GM11168 (cell line): Measurements from ENCODE around the gene RPS2.

ENCODE experiments used
- in situ Hi-C: fragments of 300-500 bp; cut with MboI; formaldehyde crosslinking; loops from one replicate; pipeline ENCODE4 v1.12.0; 2022; ENCODE audit warnings: low sequenced_read_pairs; ENCODE audit not compliant: unreplicated experiment

RPS2 gene

DNA sequence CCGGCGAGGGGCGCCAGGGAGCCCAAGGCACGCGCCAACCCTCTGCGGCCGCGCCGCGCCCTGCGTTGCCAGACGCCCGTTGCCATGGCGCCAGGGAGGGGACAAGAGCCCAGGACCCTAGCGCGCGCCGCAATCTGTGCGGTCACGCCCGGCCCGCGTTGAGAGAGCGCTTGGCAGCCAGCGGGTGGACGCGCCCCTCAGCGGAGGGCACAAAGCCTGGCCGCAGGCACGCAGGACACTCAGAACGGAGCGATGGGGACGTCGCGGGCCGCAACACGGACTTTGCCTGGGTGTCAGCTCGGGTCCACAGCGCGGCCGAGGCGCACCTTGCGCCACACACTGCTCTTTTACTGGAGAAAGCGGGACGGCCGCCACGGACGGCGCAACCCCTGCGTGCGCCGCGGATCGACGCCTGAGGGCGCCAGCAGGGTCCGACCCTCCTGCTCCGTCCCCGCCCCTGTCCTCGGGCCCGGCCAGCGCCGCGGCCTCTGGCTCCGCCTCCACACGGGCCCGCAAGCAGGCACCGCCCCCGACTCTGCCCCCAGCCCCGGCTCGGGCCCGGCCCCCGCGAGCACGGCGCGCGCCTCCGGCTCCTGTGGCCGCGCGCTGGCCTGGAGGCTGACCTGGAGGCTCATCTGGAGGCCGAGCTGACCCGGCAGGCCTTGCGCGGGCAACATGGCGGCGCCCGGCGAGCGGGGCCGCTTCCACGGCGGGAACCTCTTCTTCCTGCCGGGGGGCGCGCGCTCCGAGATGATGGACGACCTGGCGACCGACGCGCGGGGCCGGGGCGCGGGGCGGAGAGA, 19.1 kb upstream of the RPS2 start, which contains the start of gene GFER:
Gene GFER, plus strand, starts transcription at position 650 of the 803 bp plus-strand sequence. Its CDS starts 26 bp downstream, at position 676.
- in situ Hi-C loops, result no loop called here

DNA sequence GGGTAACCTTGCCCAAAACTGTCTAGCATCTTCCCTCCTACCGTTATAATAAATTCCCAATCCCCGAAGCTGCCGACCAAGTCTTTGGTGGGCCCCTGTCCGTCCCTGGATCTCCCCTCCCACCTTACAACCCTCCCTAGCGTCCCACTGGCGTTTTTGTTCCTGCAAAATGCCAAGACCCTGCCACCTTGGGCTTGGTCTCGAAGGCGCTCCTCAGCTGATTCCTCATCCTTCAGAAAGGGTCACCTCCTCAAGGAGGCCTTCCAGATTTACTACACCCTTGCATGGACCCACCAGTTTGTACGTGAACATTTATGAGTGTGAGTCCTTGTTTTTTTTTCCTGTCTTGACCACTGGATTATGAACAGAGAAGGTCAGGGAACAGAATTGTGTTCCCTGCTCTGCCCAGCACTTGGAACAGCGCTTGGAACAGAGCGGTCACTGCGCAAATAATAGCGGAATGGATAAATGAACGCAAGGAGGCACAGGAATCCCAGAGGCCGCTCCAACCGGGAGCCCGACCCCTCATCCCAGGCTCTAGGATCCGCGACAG, 18.4 kb upstream of the RPS2 start:
- in situ Hi-C loops, result no loop called here

DNA sequence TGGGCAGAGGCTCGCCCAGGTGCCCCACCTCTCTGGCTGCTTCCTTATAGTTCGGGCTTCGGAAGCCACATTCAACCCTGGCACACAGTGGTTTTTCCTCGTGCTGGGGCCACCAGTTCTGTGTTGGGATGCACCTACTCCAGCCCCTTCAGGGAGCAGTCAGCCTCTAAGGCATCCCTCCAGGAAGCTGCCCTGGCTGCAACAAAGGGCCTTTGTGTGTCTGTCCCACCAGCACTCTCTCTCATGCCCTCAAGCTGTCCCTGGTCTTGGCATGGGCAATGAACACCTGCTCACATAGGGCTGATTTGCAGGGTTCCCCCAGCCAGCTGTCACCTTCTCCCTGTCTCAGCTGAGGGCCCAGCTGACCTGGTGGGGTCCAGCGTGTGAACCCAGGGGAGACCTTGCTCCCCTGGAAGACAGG, 17.4 kb upstream of the RPS2 start:
- in situ Hi-C loops, result no loop called here

DNA sequence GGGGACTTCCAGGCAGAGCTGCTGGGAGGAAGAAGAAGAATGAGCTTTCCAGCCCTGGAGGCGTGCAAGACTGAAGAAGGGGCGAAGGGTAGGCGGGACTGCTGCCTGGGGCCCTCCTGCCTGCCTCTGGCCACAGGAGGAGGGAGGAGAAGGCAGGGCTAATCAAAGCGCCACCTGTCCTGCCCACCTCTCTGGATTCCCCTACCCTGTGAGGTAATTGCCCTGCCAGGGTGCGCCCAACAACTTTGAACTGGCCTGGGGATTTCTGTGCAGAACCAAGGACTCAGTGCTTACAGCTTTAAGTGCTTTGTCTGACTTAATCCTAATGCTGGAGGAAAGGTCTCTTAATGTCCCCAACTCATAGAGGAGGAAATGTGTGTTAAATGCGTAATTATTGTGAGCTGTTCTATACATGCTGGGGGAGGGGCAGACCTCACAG, 16.8 kb upstream of the RPS2 start, which contains the start of gene NOXO1:
Gene NOXO1, minus strand, starts transcription at position 72 of the 439 bp plus-strand sequence. CDS start 290 bp downstream, outside the sequence.
- in situ Hi-C loops, result no loop called here

DNA sequence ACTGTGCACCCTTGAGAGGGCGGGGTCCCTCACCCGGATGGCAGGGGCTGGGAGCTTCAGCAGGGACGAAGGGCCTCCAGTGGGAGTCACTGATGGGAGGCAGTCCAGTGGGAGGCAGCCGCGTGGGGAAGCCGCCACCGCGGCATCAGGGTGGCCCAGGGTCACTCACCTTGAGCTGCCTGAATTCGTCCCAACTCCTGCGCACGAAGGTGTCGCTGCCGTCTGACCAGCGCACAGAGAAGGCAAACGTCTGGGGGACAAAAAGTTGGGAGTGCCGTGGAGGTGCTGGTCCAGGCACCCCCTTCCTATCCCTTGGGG, 16.1 kb upstream of the RPS2 start:
- in situ Hi-C loops, result no loop called here

DNA sequence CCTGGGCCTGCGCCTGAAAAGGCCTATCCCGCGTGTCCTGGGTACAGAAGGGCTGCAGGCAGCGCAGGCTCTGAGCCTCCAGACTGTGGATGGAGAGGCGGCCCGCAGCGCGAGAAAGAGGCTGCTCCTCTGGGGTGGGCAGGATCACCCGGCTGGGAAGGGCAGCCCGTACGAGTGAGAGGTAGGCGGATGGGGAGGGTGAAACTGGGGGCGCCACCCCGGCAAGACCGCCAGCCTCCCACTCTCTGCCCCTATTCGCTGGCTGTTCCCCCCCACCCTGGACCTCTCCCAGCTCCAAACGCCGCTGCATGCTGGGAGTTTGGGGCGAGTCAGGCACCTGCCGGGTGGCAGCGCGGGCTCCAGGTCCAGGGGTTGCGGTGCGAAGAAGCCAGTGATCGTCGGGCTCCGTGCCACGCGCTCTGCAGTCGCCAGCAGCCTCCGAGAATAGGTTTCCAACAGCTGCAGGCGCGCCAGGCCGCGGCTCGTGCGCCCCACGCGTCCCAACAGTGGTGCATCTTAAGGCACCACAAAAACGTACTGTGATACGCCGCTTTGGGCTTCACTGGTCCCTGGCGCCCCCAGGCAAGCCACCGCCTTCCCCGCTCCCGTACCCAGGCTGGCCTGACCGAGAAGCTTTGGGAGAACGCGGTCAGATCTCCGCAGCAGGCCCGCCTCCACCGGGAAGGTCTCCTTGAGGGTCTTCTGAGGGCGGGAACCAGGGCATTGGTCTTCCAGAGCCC, 15.6 kb upstream of the RPS2 start:
- in situ Hi-C loops, result no loop called here

DNA sequence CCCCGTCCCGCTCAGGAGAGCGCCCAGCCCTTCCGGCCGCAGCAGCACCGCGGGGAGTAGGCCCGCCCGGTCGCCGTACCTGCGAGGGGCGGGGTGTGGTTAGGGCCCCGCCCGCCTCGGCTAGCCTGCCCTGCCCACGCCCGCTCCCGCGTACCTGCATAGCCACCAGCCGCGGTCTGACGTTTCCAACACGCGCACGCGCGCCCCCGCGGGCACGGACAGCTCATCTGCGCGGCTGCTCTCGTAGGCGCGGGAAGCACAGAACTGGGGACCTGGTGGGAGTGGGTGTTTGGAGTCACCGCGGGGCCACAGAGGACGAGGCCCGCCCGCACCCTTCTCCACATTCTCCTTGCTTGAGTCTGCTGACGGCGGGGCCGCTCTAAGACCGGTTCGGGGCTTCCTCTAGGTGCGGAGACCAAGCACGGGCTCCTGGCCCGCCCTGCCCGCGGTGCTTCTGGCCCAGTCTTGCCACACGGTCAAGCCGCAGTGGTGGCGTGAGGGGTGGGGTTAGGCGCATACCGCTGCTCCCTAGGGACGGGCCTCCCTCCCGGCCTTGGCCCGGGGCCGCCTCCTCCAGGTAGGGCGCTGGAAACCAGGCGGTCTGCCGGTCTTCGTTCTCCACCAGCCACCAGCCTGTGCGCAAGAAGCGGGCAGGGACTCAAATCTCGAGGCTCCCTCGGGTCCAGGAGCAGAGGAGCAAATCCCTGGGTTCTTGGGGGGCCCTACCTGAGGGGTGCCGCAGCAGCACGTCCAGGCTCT, 14.8 kb upstream of the RPS2 start:
- in situ Hi-C loops, result no loop called here

DNA sequence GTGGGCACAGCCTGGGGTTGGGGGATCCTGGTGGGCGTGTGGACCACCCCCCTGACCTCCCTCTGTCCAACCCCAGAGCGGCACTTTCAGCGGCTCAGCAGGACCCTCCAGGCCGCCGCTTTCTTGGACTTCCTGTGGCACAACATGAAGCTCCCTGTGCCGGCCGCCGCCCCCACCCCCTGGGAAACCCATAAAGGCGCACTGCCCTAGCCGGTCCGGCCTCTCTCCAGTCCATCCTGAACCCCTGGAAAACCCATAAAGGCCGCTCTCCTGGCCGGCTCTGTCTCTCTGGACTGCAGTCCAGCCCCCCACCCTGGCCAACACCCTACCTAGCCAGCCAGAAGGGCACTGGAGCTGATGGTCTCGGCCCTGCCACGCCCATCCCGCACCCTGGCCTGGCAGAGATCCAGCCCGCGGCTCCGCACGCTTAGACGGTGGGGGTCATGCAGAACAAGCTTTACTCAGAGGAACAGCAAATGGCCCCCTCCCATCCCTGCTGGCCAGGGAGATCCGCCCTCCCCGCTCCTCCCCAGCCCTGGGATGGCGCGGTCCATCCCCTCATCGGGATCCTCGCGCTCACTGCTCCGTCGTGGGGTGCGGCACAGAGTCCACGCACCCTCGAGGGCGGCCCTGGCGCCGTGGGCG, 14.0 kb upstream of the RPS2 start:
- in situ Hi-C loops, result no loop called here

DNA sequence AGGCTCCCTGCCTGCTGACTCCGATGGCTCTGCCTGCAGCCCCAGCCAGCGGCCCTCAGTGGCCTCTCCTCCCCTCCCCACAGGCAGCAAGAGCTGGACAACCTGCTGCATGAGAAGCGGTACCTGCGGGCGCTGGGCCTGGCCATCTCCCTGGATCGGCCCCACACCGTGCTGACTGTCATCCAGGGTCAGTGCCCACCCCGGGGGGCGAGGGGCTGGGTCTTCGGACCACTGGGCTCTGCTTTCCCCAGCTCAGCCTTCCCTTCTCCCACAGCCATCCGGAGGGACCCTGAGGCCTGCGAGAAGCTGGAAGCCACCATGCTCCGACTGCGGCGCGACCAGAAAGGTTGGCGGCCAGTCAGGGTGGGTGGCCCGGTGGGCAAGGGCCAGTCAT, 13.2 kb upstream of the RPS2 start:
- in situ Hi-C loops, result no loop called here

DNA sequence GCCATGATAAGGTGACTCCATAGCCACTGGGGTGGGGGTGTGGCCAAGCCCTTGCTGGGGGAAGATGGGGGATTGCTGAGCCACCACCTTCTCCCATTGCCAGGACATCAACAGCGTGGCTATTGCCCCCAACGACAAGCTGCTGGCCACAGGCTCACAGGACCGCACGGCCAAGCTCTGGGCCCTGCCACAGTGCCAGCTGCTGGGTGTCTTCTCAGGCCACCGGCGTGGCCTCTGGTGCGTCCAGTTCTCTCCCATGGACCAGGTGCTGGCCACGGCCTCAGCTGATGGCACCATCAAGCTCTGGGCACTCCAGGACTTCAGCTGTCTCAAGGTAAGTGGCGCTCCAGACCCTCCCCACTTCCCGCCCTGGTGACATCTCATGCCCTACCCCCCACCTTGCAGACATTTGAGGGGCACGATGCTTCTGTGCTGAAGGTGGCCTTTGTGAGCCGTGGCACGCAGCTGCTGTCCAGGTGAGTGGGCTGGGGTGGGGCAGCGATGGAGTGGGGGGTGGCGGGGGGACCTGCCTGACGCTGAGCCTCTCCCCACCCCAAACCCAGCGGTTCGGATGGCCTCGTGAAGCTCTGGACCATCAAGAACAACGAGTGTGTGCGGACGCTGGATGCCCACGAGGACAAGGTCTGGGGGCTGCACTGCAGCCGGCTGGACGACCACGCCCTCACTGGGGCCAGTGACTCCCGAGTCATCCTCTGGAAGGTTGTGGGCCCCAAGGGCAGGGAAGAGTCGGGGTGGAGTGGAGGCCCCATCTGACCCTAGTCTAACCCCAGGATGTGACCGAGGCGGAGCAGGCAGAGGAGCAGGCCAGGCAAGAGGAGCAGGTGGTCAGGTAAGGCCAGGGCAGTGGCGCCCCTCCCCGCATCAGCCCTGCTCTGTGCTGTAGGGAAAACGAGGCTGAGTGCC, 12.6 kb upstream of the RPS2 start:
- in situ Hi-C loops, result no loop called here

DNA sequence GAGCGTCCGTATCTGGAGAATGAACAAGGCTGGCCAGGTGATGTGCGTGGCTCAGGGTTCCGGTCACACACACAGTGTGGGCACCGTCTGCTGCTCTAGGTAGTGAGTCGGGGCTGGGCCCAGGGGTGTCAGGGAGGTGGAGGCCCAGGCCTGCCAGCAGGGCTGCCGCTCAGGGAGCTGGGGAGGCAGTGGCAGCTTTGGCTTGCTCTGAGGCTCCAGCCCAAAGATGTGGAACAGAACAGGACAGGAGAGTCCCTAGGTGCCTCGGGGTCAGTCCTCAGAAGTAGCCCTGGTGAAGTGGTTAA, 11.5 kb upstream of the RPS2 start:
- in situ Hi-C loops, result no loop called here

DNA sequence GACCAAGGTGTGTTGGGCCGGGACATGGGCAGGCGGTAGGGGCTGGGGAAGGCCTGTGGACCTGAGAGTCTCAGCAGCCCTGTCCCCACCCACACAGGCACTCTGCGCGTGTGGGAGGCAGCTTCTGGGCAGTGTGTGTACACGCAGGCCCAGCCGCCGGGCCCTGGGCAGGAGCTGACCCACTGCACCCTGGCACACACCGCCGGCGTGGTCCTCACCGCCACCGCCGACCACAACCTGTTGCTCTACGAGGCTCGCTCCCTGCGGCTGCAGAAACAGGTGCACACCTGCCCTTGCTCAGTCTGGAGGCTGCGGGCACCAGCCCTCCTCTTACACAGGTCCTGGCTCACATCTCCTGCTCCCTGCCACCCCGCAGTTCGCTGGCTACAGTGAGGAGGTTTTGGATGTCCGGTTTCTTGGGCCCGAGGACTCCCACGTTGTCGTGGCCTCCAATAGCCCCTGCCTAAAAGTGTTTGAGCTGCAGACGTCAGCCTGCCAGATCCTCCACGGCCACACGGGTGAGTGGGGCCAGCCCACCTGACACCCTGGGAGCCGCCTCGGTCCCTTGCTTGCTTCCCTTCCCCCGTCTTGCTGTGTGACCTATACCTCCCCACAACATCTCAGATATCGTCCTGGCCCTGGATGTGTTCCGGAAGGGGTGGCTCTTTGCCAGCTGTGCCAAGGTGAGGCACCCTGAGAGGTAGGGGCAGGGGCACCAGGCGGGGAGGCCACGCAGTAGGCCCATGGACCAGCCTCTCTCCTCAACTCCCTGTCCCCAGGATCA, 11.0 kb upstream of the RPS2 start:
- in situ Hi-C loops, result no loop called here

DNA sequence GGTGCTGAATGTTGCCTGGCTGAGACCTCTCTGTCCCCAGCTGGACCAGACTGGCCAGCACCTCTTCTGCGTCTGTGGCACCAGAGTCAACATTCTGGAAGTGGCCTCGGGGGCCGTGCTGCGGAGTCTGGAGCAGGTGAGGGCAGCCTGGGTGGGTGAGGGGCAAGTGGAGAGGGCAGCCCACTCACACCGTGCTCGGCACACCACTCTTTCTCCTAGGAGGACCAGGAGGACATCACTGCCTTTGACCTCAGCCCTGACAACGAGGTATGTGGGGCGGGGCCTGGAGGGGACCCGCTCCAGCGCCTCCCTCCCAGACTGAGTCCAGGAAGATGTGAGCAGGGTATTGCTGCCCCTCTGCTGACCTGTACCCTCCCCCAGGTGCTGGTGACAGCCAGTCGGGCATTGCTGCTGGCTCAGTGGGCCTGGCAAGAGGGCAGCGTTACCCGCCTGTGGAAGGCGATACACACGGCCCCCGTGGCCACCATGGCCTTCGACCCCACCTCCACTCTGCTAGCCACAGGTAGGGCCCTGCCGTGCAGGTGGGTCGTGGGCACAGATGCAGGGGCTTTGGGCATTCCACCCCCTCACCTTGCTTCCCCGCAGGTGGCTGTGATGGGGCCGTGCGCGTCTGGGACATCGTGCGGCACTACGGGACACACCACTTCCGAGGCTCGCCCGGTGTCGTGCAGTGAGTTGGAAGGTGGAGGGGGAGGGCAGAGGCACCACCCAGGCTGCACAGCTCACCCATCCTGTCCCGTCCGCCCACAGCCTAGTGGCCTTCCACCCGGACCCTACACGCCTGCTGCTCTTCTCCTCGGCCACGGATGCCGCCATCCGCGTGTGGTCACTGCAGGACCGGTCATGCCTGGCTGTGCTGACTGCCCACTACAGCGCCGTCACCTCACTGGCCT, 9.8 kb upstream of the RPS2 start:
- in situ Hi-C loops, result no loop called here

DNA sequence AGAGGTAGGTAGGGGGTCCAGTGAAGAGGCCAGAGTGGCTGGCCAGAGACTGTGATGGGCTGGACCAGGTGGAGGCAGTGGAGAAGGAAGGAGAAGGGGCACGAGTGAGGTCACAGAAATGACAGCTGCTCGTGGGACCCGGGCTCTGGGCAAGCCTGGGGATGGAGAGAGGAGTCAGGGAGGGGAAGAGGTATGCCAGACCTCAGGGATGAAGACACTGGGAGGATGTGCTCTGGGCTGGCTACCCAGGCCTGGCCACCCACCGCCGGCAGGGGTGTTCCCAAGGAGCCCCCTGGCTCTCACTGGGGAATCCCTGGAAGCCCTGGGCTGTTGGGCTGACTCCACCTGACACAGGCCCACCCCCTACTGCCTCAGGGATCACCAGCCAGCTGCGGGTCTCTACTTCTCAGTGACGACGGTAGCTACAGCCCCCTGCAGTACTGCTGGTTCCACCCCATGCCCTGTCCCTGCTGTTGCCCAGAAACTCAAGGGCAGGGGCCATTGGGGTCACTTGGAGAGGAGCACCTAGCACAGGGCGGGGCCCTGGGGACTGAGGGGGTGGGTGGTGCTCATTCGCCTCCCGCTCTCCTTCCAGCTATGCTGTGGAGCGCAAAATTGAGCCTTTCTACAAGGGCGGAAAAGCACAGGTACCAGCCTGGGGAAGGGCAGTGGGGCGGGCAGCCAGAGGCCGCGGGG, 9.0 kb upstream of the RPS2 start:
- in situ Hi-C loops, result no loop called here

DNA sequence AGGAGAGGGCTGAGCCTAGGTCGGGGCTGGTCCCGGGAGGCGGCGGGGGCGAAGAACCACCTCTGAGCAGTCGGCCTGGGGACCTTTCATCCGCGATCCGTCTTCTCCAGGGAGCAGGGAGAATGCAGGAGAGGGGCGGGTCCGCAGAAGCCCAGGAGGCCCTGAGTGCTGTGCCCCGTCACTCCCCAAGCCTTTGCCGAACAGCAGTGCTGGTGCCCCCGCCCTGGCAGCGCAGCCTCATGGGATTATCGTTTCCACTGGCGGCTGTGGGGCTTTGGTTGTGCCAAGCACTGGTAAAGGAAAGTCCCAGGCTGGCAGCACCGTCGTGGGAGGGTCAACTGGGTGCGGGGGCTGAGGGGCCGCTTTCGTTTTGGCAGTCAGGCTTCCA, 7.9 kb upstream of the RPS2 start:
- in situ Hi-C loops, result no loop called here

DNA sequence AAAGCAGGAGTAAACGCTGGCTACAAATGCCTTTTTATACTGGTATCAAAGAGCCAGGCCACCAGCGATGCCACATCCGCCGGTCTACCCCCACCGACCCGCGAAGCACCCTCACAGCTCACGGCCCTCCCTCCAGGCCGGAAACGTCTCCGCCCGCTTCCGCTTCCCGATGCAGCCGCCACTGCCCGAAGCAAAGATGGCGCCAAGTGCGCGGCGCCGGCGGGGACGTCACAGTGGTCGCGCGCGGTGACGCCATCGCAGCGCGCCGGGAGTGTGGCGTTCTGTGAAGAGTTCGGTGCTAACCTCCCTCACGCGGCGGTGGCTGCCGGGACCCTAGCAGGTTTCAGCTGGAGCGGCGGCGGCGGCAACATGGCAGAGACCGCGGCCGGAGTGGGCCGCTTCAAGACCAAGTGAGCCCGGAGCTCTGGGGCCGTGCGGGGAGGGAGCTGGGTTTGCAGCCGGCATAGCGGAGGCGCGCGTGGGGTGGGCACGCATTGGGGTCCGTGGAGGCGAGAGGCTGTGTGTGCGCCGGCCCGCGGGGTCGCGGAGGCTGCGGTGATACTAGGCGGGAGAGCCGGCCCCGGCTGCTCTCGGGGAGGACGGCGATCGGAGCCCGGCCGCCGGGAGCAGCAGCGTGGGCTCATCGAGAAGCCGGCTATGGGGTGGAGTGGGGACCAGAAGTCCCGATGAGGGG, 7.3 kb upstream of the RPS2 start, which contains the start of gene TBL3:
Gene TBL3, plus strand, starts transcription at position 258 of the 694 bp plus-strand sequence. Its CDS starts 112 bp downstream, at position 370.
- in situ Hi-C loops, result no loop called here
